Measurements from ENCODE around the gene CDKAL1. TPM values are rescaled to one million over a fixed set of nuclear protein-coding genes. Genes with fewer than 3 reads are reported as not detected.
"Not testable (repeated sequence)": the region's sequence is repeated elsewhere in the genome, so short reads cannot be mapped to it uniquely, and the experiment has no call there.

CDKAL1 gene
- total and polyA plus RNA-seq, 2 donors from 2014 or later, result 4.6 to 20.2 TPM

- Histone ChIP-seq H3K36me3 (ENCODE audit: control insufficient read depth in 2 of 3, insufficient read depth in 3 of 3, low read length in 3 of 3) (no peaks in the 10 kb centered on the region), H3K4me3 (ENCODE audit: low read length in 3 of 3) (no peak overlapping the region), H3K4me1 (ENCODE audit: control insufficient read depth in 2 of 3, insufficient read depth in 2 of 3, low read depth in 1 of 3, low read length in 3 of 3) (no peaks in the 10 kb centered on the region), H3K27me3 (ENCODE audit: control insufficient read depth, insufficient read depth, low read length) (no peaks in the 10 kb centered on the region), H3K9ac (ENCODE audit: low read length in 3 of 3) (no peak overlapping the region), H3K9me3 (ENCODE audit: control insufficient read depth in 2 of 3, insufficient read depth in 1 of 3, low read length in 3 of 3) (no peaks in the 10 kb centered on the region), H3K27ac (ENCODE audit: low read depth in 2 of 2, low read length in 2 of 2) (no peak overlapping the region)
- FAIRE-seq, result no peak
- no peak for DNase-seq
- no peak for TF ChIP-seq CTCF (IDR thresholded peaks at IDR 0.05; ENCODE audit: borderline replicate concordance, extremely low read depth, insufficient read depth)
- intact Hi-C loops (cut with DNase I), result no loop called here
Measured at GRCh38 chr6:20718705-20719653, 184.7 kb downstream of the CDKAL1 start.

- FAIRE-seq, result no peak
- no peak overlapping the region for H3K27ac ChIP-seq (ENCODE audit: low read depth in 2 of 2, low read length in 2 of 2)
- H3K9ac ChIP-seq (ENCODE audit: low read length in 3 of 3), result no peak overlapping the region
- intact Hi-C loops (cut with DNase I), result no loop called here
- H3K27me3 ChIP-seq (ENCODE audit: control insufficient read depth, insufficient read depth, low read length), result no peaks in the 10 kb centered on the region
- H3K36me3 ChIP-seq (ENCODE audit: control insufficient read depth in 2 of 3, insufficient read depth in 3 of 3, low read length in 3 of 3), result no peaks in the 10 kb centered on the region
- no peak overlapping the region for H3K4me3 ChIP-seq (ENCODE audit: low read length in 3 of 3)
- no peak for DNase-seq
- no peaks in the 10 kb centered on the region for H3K4me1 ChIP-seq (ENCODE audit: control insufficient read depth in 2 of 3, insufficient read depth in 2 of 3, low read depth in 1 of 3, low read length in 3 of 3)
- no peak for TF ChIP-seq CTCF (IDR thresholded peaks at IDR 0.05; ENCODE audit: borderline replicate concordance, extremely low read depth, insufficient read depth)
- no peaks in the 10 kb centered on the region for H3K9me3 ChIP-seq (ENCODE audit: control insufficient read depth in 2 of 3, insufficient read depth in 1 of 3, low read length in 3 of 3)
Measured at GRCh38 chr6:20719980-20720379, 185.7 kb downstream of the CDKAL1 start.

- H3K4me1 ChIP-seq (ENCODE audit: control insufficient read depth in 2 of 3, insufficient read depth in 2 of 3, low read depth in 1 of 3, low read length in 3 of 3); H3K9ac ChIP-seq (ENCODE audit: low read length in 3 of 3); H3K27me3 ChIP-seq (ENCODE audit: control insufficient read depth, insufficient read depth, low read length); DNase-seq; H3K27ac ChIP-seq (ENCODE audit: low read depth in 2 of 2, low read length in 2 of 2); FAIRE-seq; H3K4me3 ChIP-seq (ENCODE audit: low read length in 3 of 3); H3K9me3 ChIP-seq (ENCODE audit: control insufficient read depth in 2 of 3, insufficient read depth in 1 of 3, low read length in 3 of 3); H3K36me3 ChIP-seq (ENCODE audit: control insufficient read depth in 2 of 3, insufficient read depth in 3 of 3, low read length in 3 of 3); intact Hi-C loops (cut with DNase I): not testable (repeated sequence)
Measured at GRCh38 chr6:20721121-20721520, 186.9 kb downstream of the CDKAL1 start.

- intact Hi-C loops (cut with DNase I), result no loop called here
- no peaks in the 10 kb centered on the region for H3K4me1 ChIP-seq (ENCODE audit: control insufficient read depth in 2 of 3, insufficient read depth in 2 of 3, low read depth in 1 of 3, low read length in 3 of 3)
Measured at GRCh38 chr6:20722455-20722854, 188.2 kb downstream of the CDKAL1 start.

More at GRCh38 chr6:20722455-20722854, 188.2 kb downstream of the CDKAL1 start:
- no peak for FAIRE-seq
- Histone ChIP-seq H3K4me3 (ENCODE audit: low read length in 3 of 3) (no peak overlapping the region), H3K9ac (ENCODE audit: low read length in 3 of 3) (no peak overlapping the region), H3K27ac (ENCODE audit: low read depth in 2 of 2, low read length in 2 of 2) (no peak overlapping the region), H3K36me3 (ENCODE audit: control insufficient read depth in 2 of 3, insufficient read depth in 3 of 3, low read length in 3 of 3) (no peaks in the 10 kb centered on the region), H3K9me3 (ENCODE audit: control insufficient read depth in 2 of 3, insufficient read depth in 1 of 3, low read length in 3 of 3) (no peaks in the 10 kb centered on the region), H3K27me3 (ENCODE audit: control insufficient read depth, insufficient read depth, low read length) (no peaks in the 10 kb centered on the region)
- no peak for TF ChIP-seq CTCF (IDR thresholded peaks at IDR 0.05; ENCODE audit: borderline replicate concordance, extremely low read depth, insufficient read depth)
- no peak for DNase-seq

Measured in kidney (tissue), 14 donors.